Epithelial cell of prostate (primary cell): ENCODE measurements around the gene DNAJB6.

Experiments used
- DNase-seq: peaks from one replicate; pipeline ENCODE4 v3.0.0-alpha.2; 2011; ENCODE audit warnings: low read depth, low spot score
- H3K27ac ChIP-seq: fragments of 450-650 bp; 2 replicates; pipeline ENCODE4 v1.5.1; 2017; ENCODE audit warnings: mild to moderate bottlenecking

The DNAJB6 gene

DNA sequence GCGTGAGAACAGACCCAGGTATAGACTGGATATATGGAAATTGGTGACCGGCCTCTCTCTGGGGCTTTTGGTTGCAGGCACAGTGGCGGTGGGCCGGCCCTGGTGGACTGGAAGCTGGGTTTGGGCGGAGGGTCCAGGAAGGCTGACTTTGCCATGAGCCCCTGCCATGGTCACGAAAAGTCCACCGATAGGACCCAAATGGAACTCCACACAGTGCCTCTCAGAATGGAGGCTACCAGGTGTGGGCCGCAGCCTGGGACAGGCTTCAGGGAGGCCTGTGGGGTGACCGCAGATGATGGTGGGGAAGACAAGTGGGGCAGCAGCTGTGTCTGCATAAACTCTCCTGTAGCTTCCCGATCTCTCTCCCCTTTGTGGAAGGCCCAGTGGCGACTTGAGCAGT is 123.2 kb downstream of the DNAJB6 start:
- no peak for DNase-seq
- H3K27ac ChIP-seq: no peak overlapping the region

DNA sequence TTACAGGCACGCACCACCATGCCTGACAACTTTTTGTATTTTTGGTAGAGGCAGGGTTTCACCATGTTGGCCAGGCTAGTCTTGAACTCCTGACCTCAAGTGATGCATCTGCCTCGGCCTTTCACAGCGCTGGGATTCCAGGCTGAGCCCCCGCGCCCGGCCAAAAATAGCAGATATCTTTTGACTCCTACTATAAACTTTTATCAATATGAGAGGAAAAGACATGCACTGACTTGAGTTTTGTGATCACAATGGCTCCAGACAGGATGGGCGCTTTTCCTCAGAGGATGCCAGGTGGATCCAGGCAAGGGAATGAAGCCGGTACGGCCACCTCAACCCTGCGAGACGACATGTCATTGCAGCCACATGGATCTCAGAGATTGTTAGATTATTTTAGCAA is 123.9 kb downstream of the DNAJB6 start:
- H3K27ac ChIP-seq: no peak overlapping the region
- DNase-seq: no peak

DNA sequence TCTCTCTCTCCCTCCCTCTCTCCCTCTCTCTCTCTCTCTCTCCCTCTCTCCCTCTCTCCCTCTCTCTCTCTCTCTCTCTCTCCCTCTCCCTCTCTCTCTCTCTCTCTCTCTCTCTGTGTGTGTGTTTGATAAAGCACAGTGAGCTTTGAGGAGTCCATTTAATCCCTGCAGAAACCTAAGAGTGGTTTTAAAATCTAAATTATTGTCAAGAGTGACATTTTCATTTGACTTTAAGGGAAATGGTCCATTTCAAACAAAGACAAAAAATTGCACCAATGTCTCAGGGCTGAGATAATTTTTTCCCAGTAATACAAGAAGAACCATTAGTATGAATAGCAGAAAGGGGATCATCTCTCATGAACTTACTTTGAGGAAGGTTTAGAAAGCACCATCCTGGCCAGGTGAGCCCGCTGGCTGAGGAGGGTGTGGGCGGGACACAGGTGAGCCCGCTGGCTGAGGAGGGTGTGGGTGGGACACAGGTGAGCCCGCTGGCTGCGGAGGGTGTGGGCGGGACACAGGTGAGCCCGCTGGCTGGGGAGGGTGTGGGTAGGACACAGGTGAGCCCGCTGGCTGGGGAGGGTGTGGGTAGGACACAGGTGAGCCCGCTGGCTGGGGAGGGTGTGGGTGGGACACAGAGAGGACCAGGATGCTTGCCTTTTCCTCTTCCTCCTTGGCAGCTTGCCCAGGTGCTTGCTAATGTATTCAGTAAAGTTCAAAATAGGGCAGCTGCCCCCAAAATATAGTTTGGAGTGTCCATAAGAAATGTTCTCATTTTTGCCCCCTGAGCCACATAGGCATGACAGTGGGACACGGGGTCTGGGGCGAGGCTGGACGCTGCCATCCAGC is 125.0 kb downstream of the DNAJB6 start:
- H3K27ac ChIP-seq: no peak overlapping the region
- DNase-seq: no peak

DNA sequence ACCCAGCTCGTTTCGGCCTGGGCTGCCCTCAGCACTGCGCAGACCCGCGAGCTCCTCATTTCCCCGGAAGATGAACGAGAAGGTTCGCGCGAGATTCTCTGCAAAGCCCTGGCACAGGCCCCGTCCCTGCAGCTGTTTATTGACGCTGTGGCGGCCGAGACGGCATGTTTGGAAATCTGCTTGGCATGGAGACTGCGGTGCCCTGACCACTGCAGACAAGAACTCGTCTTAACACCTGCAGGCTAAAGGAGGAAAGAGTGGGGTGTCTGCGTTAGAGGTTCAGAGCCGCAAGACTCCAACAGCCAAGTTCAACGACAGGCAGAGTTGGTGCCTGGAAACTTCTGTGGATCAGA is 125.6 kb downstream of the DNAJB6 start:
- DNase-seq: no peak
- no peak overlapping the region for H3K27ac ChIP-seq

DNA sequence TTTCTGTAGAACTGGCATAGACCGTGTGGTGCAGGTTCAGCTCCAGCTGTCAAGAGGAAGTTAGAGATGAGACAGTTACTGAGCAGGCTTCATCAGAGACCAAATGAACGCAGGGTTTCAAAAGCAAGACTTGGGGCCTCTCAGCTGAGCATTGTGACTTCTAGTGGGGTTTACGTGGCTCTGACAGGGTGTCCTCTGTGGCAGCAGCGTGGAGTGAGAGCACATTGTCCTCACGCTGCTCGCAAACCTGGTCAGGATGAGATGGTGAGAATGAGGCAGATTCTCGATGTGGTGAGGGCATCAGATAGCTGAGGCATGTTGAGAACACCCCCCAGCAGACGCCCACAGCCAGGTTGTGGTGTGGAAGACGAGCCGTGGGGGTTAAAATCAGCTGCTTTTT is 126.0 kb downstream of the DNAJB6 start:
- no peak overlapping the region for H3K27ac ChIP-seq
- no peak for DNase-seq

DNA sequence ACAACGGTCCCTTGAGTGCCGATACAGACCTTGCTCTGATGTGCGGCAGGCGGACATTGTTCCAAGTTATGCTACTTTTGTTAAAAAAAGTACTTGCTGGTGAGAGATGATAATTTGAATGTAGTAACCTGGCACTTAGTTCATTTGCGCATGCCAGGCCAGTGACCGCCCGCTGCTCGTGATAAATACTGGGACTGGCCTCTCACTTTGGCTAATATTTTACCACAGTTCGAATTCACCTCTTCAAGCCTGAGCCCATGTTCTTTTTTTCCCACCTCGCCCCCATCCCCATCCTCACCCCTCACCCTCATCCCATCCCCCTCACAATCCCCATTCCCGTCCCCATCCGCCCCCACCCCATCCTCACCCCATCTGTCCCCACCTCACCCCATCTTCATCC is 126.4 kb downstream of the DNAJB6 start:
- no peak for DNase-seq
- H3K27ac ChIP-seq: no peak overlapping the region

DNA sequence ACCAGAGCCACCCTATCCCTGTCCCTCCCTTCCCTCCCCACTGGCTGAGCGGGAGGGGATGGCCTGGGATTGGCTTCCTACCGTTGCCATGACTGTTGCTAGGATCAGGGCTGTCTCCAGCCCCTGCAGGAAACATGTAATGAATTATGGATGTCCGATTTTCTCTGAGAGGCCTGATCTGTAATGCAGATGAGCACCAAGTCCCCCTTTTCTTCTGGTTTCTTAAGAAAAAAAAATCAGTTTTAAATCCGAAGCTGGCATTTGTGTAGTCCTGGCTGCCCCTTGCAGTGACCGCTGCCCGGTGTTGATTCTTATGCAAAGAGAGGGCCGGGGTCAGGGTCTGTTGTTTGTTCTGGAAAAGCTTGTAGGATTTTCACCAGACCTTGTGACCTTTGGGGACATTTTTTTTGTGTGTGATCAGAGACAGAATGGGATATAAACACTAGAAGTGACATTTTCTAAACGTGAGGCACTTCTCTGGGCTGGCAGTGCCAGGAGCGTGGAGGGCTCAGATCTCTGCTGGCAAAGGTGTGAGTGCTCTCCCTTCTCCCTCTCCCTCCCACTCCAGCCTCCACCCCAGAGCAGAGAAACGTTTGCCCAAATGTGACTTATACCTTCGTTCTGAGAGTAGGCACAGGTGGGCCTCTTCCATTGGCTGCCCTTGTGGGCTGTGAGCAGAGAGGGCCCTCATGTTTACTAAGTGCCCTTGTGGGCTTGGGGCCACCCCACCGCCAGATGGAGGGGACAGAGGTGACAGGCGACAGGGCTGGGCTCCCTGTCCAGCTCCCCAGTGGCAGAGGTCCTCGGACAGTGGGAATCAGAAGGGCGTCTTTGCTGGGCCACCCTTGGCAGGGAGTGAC is 127.5 kb downstream of the DNAJB6 start:
- DNase-seq: no peak
- H3K27ac ChIP-seq: no peak overlapping the region

DNA sequence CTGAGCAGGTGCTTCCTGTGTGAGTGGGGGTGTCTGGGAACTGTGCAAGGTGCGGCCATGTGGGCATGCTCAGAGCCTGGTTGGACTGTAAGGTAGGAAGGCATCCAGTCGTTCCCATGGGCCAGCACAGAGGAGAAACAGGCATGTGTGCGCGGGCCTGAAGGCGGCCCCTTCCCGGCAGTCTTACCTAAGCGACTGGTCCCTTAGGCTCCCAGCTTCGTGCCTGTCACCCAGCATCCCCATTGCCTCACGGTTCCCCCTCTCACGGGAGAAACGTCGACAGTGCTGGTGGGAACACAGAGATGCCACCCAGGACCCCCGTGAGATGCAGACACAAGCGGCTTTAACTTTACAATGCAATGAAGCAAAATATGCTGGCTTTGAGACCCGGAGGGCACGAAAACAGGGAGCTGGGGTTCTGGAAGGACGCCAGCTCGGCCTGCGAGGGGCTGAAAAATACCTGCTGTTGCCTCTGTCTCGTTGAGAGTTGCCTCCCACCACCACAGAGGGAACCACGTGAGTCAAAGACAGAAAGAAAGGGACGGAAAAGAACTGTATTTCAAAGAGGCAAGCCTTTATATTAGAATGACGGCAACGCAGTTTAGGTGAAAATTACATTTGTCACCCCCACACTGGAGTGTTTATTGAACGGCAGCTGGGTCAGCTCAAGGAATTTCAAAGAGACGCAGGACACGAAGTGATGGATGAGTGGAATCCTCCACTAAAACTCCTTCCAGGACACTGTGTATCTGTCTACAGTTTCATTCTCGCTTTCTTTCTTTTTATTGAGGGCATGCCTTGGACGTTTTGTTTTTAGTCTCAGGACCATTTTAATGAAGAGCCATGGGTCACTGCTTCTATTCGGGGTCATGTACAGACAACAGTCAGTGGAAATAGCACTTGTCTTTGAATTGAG is 128.4 kb downstream of the DNAJB6 start:
- no peak for DNase-seq
- H3K27ac ChIP-seq: no peak overlapping the region

DNA sequence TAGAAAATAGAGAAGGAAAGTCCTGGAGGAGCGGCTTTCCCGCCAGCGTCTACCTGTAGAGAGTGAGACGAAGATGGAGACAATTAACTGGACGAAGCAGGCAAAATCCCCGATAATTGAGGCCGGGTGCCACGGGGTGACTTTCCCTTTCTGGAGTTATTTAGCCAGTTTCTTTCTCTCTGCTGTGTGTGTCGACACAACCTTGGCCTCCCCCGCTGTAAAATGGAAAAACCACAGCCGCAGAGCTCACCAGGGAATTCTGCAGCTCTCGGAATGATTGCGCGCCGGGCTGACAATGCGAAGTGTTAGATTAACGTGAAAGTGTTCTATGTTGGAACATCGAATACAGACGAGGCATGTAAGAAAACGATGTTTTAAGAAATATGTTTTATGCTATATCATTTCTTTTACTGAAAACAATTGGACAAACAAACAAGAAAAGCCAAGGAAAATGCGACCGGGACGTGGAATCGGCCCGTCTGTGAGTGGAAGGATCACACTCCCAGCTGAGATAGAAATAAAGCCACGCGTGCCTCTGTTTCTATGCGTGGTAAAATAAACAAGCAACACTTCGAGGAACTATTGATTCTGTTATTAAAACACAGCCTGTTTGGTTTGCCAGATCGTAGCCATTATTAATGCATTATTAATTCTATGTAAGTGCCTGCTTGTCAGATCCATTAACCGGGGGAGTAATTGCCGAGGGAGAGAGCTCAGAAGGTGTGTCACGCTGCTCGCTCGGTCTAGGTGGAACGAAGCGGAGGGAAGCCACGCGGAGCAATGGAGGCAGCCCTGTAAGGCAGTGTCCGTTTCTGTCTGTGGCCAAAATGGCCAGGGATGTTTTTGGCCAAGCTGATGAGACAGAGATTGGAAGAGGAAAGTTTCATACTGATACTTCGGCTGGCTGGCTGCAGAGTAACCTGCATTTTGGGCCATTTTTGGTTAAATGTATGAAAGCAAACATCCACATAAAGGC is 129.4 kb downstream of the DNAJB6 start:
- no peak overlapping the region for H3K27ac ChIP-seq
- DNase-seq: no peak

DNA sequence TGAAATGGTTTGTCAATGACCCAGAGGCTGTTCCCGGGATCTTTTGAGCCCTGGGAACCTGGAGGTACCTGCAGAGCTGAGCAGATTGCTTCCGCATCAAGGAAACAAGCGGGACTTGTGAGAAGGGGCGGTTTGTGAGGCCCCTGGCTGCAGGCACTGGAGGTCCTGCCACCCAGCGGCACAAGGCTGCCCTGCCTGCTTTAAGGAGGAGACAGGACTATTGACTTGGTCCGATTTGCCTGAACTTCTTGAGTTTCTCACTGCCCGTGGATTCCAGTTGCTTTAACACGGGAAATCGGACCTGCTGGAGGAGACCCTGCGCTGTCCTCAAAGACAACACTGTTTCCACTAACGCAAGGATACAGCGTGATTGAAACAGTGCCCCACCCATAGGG is 130.1 kb downstream of the DNAJB6 start:
- no peak for DNase-seq
- no peak overlapping the region for H3K27ac ChIP-seq
